Anterior cingulate cortex (tissue), 58 donors: ENCODE measurements around the gene NGDN.
A peak's percentile ranks its signal among the peaks of the same experiment; 100 is the strongest.

Experiments
- DNase-seq, 58 donors: peaks; one replicate each; lab custom pipeline; 2025; lab: John Stamatoyannopoulos, UW

NGDN gene

GRCh38 chr14:23465261-23465660, 4.2 kb upstream of the NGDN start:
- no peak for DNase-seq

GRCh38 chr14:23468704-23469126, 788 bp upstream of the NGDN start:
- no peak for DNase-seq

- DNase-seq: no peak
Observed at GRCh38 chr14:23469906-23470403, 452 bp downstream of the NGDN start.

- DNase-seq: no peak
Observed at GRCh38 chr14:23470947-23471346, 1.4 kb downstream of the NGDN start.

- DNase-seq: peak in 22 of 58 donors; percentile 3 to 68 (median 26)
Observed at GRCh38 chr14:23478109-23478759, 8.7 kb downstream of the NGDN start.

GRCh38 chr14:23481362-23481970, 12.0 kb downstream of the NGDN start:
- DNase-seq: no peak

- peak in 2 of 58 donors; percentile 4 to 21 for DNase-seq
Observed at GRCh38 chr14:23481979-23482822, 12.7 kb downstream of the NGDN start.

- DNase-seq: no peak
Observed at GRCh38 chr14:23482823-23483148, 13.3 kb downstream of the NGDN start.

GRCh38 chr14:23483236-23483854, 13.8 kb downstream of the NGDN start:
- peak in 56 of 58 donors; percentile 21 to 89 (median 71) for DNase-seq

- DNase-seq: no peak
Observed at GRCh38 chr14:23485326-23485725, 15.8 kb downstream of the NGDN start.

- DNase-seq: peak in 1 of 58 donors; percentile 5
Observed at GRCh38 chr14:23486036-23486435, 16.5 kb downstream of the NGDN start.

- DNase-seq: peak in 28 of 58 donors; percentile 10 to 55 (median 20)
Observed at GRCh38 chr14:23487216-23487615, 17.7 kb downstream of the NGDN start.

GRCh38 chr14:23492618-23493272, 23.2 kb downstream of the NGDN start:
- no peak for DNase-seq

GRCh38 chr14:23494223-23494622, 24.7 kb downstream of the NGDN start:
- DNase-seq: peak in 3 of 58 donors; percentile 10 to 26 (median 25)

GRCh38 chr14:23512156-23512555, 42.7 kb downstream of the NGDN start:
- peak in 21 of 58 donors; percentile 22 to 69 (median 40) for DNase-seq

GRCh38 chr14:23513005-23513817, 43.7 kb downstream of the NGDN start:
- peak; percentile 61 to 95 (median 88) for DNase-seq

- peak in 53 of 58 donors; percentile 41 to 91 (median 72) for DNase-seq
Observed at GRCh38 chr14:23513818-23514643, 44.5 kb downstream of the NGDN start.

GRCh38 chr14:23514644-23514957, 45.1 kb downstream of the NGDN start:
- DNase-seq: peak in 42 of 58 donors; percentile 28 to 87 (median 65)
